GM12891 (cell line): Measurements from ENCODE around the gene RNF144A.

Experiments used
- DNase-seq: peaks from one replicate; pipeline ENCODE4 v3.0.0; 2011; ENCODE audit warnings: low spot score; ENCODE audit not compliant: insufficient read length
- FAIRE-seq: peaks from 2 replicates; lab custom pipeline; 2011; peaks lifted over from hg19 to GRCh38; lab: Jason Lieb, UNC
- PAX5 ChIP-seq: IDR thresholded peaks from 2 replicates; pipeline ENCODE4 v1.6.1; 2011; ENCODE audit warnings: low read length, moderate library complexity, mild to moderate bottlenecking; ENCODE audit not compliant: insufficient read depth, severe bottlenecking
- POLR2A ChIP-seq: IDR thresholded peaks from 2 replicates; pipeline ENCODE4 v1.6.1; 2011; ENCODE audit warnings: low read depth, low read length, control low read depth
- POLR2AphosphoS5 ChIP-seq: IDR thresholded peaks from 2 replicates; pipeline ENCODE4 v1.6.1; 2011; ENCODE audit warnings: low read depth, low read length, control low read depth
- POU2F2 ChIP-seq: IDR thresholded peaks from 2 replicates; pipeline ENCODE4 v1.6.1; 2011; ENCODE audit warnings: low read depth, mild to moderate bottlenecking, control low read depth, low read length, moderate library complexity
- SPI1 ChIP-seq: IDR thresholded peaks from 2 replicates; pipeline ENCODE4 v1.6.1; 2011; ENCODE audit warnings: low read depth, low read length, control low read depth
- TAF1 ChIP-seq: IDR thresholded peaks from 2 replicates; pipeline ENCODE4 v1.6.1; 2011; ENCODE audit warnings: low read depth, low read length, control low read depth

RNF144A gene

DNA sequence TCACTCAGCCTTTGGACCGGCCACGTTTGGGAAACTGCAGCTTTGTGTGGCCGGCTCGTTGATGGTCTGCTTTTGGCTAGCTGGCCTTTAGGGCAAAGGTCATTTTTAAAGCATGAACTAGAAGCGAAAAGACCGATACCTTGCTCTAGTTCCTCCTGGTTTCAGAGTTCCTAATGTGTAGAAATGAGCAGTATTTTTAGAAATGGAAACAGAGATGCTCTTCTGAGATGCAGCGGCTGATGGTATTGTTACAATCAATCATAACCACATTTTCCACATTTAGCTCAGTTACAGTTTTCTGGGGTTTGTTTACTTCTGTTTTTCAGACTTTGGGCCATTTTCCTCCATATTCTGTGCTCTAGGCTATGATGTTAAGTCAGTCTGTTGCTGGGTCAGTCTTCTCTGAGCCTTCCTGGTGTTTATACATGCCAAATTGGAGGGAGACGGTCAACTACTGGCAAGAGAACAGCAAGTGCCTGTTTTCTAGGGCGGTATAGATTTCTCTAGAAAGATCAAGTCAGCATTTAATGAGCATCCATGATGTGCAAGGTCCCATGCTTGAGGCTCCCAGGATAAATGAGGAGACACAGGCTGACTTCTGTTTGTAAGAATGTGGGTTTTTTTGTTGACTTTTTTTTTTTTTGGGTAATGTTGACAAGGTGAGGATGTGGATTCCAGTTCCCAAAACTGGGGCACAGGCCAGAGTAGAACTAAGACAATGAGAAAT is 28.0 kb downstream of the RNF144A start:
- DNase-seq (no peak), FAIRE-seq (peak; percentile 82)
- TF ChIP-seq SPI1 = peak; percentile 65
- no peak for TF ChIP-seq PAX5
- 0 out of 2 replicates have a peak, but pooled peaks have one; percentile 21 for TF ChIP-seq POU2F2

DNA sequence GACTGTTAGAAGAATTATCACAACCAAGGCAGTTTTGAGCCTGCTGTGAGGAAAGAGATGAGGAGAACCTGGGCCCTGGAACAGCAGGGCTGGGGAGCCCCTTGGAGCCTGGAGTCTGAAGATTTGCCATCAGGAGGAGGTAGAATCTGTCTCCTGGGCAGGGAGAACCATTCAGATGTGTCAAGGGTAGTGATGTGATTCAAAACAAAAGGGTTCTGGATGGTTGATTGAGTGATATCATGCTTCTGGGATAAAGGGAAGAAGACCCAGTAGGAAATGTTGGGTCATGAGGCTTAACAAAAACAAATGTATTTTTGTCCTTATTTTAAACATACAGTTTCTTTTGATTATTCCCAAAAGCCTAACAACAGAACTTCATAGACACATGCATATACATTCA is 28.6 kb downstream of the RNF144A start:
- DNase-seq (no peak), FAIRE-seq (peak; percentile 69)
- TF ChIP-seq SPI1 = no peak
- no peak for TF ChIP-seq TAF1
- TF ChIP-seq POLR2A = no peak
- no peak for TF ChIP-seq POLR2AphosphoS5
- TF ChIP-seq PAX5 = no peak
- no peak for TF ChIP-seq POU2F2

DNA sequence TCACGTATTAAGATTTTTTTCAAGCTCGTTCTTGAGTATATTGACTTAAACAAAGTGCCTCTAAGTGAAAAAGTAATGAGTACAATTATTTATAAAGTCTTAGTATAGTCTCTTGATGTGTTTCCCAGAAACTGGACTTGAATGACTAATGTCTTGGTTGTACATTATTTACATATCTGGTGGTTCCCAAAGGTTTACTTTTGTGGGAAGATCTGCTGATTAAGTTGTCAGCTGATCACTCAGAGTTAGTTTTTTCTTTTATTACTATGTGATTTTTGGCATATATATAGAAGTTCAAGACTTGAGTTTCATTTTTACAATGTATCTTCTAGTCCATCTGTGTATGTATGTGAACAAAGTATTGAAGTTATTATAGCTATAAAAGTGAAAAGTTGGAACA is 29.5 kb downstream of the RNF144A start:
- DNase-seq (no peak), FAIRE-seq (no peak)
- no peak for TF ChIP-seq POLR2A
- TF ChIP-seq TAF1 = no peak
- no peak for TF ChIP-seq SPI1
- no peak for TF ChIP-seq POLR2AphosphoS5
- TF ChIP-seq PAX5 = no peak

DNA sequence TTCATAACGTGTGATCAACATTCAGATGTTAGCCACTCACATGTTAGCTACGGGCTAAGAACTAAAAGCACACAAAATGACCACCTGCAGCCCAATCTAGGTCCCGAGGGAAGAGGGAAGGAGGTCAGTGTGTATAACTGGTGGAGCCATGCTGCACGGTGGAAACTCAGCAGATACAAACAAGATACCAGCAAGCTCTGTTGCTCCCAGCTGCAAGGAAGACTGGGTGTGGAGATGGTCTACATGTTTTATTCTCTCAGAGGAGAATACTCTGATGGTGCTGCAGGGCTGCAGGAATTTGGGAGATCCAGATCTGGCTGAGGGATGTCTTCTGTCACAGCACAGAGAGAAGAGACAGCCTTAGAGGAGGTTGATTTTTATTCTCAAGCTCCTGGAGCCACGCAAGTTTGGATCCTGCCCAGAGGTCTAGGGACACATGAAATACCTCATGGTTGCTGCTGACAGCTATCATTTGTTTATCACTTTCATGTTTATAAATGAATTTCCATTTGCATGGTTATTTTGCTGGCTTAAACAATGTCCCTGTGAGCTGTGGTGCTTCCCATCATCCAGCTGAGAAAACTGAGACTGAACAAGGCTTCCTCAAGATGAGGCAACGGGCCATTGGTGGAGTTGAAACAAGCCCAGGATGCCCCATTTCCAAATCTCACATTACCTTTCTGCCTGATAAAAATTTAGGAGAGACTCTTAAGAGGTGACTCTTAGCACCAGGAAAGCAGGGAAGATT is 30.9 kb downstream of the RNF144A start:
- DNase-seq (no peak), FAIRE-seq (peak; percentile 90)
- TF ChIP-seq TAF1 (no peak), POLR2AphosphoS5 (no peak), POLR2A (no peak), POU2F2 (no peak), SPI1 (no peak), PAX5 (no peak)

DNA sequence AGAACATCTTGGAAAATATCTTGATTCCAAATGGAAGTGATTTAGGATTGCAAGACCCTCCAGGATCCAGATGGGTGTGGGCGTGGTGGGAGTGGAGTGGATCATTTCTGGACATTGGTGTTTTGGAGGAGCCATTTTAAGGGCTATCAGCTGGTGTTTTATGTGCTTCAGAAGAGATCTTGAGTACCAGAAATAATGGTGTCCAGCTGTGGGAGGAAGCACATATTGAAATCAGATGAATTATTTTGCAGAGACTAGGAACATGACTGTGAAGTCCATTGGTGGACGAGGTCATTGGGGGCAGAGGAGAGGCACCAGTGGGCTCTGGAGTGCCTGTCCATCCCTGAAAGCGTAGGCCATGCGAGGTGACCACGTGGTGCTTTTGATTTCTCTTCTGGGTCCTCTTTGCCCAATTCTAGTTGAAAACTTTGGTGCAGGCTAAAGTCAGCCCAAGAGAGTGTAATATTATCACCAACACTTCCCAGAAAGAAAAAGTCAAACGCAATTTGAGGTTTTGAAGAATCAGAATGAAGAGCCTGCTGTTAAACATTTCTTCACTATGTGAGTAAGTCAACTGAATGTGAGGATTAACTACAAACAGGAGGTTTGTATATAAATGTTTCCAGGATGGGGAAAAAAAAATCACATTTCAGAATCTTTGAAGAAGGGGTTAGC is 31.6 kb downstream of the RNF144A start:
- no peak for FAIRE-seq
- DNase-seq = no peak
- TF ChIP-seq PAX5 (no peak), POU2F2 (no peak), POLR2A (no peak), TAF1 (no peak), POLR2AphosphoS5 (no peak), SPI1 (no peak)

DNA sequence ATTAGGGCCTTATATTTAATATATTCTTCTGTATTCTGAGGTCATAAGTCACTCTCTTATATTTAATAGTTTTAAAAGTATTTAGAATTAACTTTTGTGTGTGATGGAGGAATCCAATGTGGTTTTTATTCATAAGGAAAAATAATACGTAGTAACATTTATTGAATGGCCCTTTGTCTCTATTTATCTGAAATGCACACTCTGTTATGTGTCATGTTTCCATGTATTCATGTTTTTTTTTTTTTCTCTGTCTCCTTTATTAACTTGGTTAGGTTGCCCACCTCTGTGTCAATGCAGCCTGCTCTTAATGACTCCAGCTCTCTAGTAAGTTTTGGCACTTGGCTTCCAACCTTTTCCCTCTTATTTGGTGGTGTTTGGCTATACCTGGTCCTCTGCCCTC is 33.8 kb downstream of the RNF144A start:
- no peak for DNase-seq
- TF ChIP-seq POU2F2 (no peak), POLR2A (no peak), POLR2AphosphoS5 (no peak), SPI1 (no peak), PAX5 (no peak), TAF1 (no peak)
- no peak for FAIRE-seq

DNA sequence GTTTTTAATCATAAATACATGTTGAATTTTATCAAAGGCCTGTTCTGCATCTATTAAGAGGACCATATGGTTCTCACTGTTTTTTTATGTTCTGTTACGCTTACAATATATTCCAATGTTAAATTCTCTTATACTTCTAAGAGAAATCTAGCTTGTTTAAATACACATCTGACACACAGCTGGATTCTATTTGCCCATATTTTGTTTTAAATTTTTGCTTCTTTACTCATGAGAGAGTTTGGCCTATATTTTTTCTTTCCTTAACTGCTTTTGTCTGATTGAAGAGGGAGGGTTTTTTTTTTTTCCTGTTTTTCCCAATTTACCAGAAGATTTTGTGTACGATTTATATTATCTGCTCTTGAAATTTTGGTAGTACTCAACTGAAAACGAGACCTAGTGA is 34.9 kb downstream of the RNF144A start:
- TF ChIP-seq SPI1 = no peak
- TF ChIP-seq TAF1 = no peak
- TF ChIP-seq POU2F2 = no peak
- no peak for TF ChIP-seq PAX5
- TF ChIP-seq POLR2A = no peak
- no peak for TF ChIP-seq POLR2AphosphoS5
- no peak for DNase-seq
- FAIRE-seq = no peak

DNA sequence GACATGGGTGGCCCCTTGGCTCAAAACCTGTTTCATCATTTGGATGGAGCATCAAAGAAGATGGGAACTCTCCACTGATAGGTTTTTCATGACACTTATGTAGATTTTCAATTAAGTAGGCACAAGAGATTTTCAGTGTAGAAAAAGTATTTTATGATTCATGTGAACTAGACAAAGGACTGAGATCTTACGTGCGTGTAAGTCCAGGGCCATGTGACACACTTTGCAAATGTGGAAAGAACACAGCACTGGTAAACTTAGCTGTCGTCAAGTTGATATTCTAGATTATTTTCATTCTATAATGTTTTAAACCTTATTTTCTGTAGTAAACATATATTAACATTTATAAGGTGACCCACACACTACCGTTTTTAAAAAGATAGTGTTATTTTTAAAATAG is 37.4 kb downstream of the RNF144A start:
- DNase-seq (no peak), FAIRE-seq (no peak)
- TF ChIP-seq SPI1 = no peak
- TF ChIP-seq POLR2AphosphoS5 = no peak
- no peak for TF ChIP-seq POLR2A

DNA sequence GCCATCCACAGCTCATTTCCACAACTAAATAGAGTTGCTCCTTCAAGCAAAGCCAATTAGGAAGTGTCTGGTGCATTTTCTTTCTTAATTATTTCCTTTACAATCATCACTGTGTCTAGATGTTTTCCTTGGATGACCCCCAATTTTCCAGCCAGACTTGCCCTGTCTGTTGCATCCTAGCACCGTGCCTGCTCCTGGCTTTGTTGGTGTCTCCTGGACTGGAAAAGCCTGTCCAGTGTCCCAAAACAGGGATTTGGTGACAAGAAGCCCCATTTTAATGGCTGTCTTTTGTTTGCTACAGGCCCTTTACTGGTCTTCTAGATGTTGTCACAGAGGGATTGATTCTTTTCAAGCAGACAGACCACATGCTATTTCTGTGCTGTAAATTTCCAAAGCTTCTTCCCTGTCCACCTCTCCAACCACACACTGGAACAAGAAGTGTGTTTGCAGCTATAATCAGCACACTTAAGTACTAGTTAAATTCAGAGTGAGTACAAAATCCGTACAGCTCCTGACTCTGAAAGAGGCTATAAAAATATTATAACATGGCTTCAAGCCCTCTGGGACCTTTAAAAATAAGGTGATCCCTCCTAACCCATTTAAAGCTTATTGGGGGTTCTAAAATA is 38.4 kb downstream of the RNF144A start:
- FAIRE-seq (no peak), DNase-seq (no peak)
- TF ChIP-seq POLR2A (no peak), POU2F2 (no peak), TAF1 (no peak), SPI1 (no peak), POLR2AphosphoS5 (no peak)

DNA sequence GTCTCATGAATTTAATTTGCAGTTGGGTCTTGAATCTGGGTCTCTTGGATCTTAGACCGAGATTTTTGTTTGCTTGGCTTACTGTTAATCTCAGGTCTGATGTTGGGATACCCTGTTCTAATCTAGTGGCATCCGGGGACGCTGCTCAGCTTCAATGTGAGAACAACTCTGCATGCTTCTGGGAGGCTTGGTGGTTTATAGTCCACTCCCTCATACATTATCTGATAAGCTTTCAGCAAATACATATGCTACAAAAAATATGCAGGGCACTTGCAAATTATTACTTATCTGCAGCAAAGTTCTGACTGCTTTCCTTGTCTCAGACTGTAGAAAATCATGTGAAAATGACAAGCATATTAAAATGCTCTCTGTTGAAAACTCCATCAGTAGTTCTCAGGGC is 39.4 kb downstream of the RNF144A start:
- FAIRE-seq (no peak), DNase-seq (no peak)
- TF ChIP-seq POLR2A = no peak
- no peak for TF ChIP-seq SPI1
- no peak for TF ChIP-seq POU2F2
- no peak for TF ChIP-seq PAX5
- TF ChIP-seq TAF1 = no peak
- TF ChIP-seq POLR2AphosphoS5 = no peak
